ENCODE measurements around the gene RBMS1. TPM values are rescaled to one million over a fixed set of nuclear protein-coding genes. Genes with fewer than 3 reads are reported as not detected.

RBMS1 gene
- total RNA-seq, 1 experiment from 2014 or later: 86.6 TPM

DNA sequence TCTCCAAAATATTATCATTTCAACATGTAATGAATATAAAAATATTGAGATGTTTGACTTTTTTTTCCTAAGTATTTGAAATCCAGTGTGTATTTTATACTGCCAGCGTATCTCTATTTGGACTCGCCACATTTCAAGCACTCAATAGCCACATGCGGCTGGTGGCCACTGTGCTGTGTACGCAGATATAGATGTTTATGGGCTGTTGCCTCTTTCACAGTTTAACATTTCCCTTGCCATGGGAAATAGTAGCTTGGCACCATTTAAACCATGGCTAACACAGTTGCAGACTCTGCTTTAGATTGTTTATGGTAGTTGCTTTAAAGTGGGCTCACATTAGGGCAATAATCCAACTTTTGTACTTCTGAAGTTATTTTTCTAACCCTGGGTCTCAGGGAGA, 157.0 kb downstream of the RBMS1 start:
- no peaks in the 10 kb centered on the region; the same call in 1 of the 2 replicates for H3K36me3 ChIP-seq
- H3K4me1 ChIP-seq: 0 out of 2 replicates have a peak, but pooled peaks cover 5% of the 10 kb centered on the region
- H3K27me3 ChIP-seq: no peaks in the 10 kb centered on the region
- no peaks in the 10 kb centered on the region for H3K9me3 ChIP-seq (replicated peaks)
- H3K27ac ChIP-seq: no peak overlapping the region
- no peak overlapping the region for H3K4me3 ChIP-seq
- DNase-seq: no peak

DNA sequence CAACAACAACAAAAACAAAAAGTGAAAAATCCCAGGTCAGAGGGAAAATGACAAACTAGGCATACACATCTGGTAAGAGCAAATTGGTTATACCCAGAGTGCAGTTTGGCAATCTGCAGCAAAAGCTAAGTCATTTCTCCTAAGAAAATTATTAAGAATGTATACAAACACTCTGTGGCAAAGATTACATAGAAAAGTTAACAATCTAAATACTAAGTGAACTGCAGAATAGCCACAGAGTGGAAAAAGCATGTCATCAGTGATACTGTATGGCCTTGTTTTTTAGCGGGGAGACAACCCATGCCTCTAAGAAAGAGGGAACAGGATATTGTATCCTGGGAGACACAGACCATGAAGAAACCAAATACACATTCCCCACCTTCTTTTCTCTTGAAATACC, 157.5 kb downstream of the RBMS1 start:
- Histone ChIP-seq H3K4me3 (no peak overlapping the region), H3K4me1 (0 out of 2 replicates have a peak, but pooled peaks cover 5% of the 10 kb centered on the region), H3K27me3 (no peaks in the 10 kb centered on the region), H3K9me3 (replicated peaks) (no peaks in the 10 kb centered on the region), H3K36me3 (no peaks in the 10 kb centered on the region; the same call in 1 of the 2 replicates), H3K27ac (no peak overlapping the region)
- no peak for DNase-seq

DNA sequence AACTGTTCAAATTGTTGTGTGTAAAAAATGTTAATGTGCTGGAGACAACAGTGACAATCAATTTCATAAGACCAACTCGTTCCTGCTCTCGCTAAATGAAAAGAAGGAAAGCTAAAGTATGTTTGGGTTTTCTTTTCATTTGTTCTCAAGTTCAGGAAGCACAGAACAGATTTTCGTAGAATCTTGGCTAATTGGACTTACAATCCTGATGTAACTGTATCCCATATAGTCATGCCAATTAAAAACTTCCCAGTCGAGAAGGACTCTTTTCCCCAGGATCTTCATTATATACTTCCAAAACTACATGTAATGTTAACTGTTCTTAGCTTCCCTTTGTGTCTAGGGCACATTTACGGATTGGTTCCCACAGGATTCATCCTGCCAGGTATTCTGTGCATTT, 158.2 kb downstream of the RBMS1 start:
- no peaks in the 10 kb centered on the region for H3K9me3 ChIP-seq (replicated peaks)
- no peaks in the 10 kb centered on the region for H3K27me3 ChIP-seq
- no peaks in the 10 kb centered on the region; the same call in 1 of the 2 replicates for H3K36me3 ChIP-seq
- H3K27ac ChIP-seq: no peak overlapping the region
- no peak overlapping the region for H3K4me3 ChIP-seq
- H3K4me1 ChIP-seq: 0 out of 2 replicates have a peak, but pooled peaks cover 5% of the 10 kb centered on the region
- DNase-seq: no peak

DNA sequence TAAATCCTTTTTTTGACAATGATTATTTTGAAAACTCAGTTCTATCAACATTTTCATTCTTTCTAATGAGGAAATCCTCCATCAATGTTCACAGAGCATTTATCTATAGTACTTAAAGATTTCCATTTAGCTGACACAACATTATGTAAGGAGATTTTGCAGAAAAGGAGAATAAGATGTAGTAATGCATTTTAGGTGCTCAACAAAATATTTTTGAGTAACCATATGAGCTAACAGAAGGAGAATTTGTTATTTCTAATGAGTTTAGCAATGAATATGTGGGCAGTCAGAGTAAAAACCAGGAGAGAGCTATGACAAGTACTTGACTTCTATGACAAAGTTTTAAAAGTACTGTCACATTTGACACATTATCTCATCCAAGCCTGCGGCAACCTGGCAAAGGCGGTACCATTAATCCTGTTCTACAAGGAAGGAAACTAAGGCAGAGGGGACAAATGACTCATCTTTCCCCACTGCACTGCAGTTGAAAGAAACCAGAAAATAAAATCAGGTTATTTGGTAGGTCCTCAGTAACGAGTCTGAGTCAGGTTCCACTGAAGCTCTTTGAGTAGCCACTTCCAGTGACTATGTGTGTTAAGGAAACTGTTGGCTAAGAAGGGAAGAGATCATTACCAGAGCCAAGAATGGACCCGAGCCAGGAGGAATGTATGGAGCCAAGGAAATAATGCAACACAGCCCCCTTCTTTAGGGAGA, 159.4 kb downstream of the RBMS1 start:
- no peak overlapping the region for H3K4me3 ChIP-seq
- H3K27ac ChIP-seq: no peak overlapping the region
- H3K27me3 ChIP-seq: no peaks in the 10 kb centered on the region
- H3K4me1 ChIP-seq: 0 out of 2 replicates have a peak, but pooled peaks cover 5% of the 10 kb centered on the region
- DNase-seq: no peak
- H3K9me3 ChIP-seq (replicated peaks): no peaks in the 10 kb centered on the region
- no peaks in the 10 kb centered on the region for H3K36me3 ChIP-seq

DNA sequence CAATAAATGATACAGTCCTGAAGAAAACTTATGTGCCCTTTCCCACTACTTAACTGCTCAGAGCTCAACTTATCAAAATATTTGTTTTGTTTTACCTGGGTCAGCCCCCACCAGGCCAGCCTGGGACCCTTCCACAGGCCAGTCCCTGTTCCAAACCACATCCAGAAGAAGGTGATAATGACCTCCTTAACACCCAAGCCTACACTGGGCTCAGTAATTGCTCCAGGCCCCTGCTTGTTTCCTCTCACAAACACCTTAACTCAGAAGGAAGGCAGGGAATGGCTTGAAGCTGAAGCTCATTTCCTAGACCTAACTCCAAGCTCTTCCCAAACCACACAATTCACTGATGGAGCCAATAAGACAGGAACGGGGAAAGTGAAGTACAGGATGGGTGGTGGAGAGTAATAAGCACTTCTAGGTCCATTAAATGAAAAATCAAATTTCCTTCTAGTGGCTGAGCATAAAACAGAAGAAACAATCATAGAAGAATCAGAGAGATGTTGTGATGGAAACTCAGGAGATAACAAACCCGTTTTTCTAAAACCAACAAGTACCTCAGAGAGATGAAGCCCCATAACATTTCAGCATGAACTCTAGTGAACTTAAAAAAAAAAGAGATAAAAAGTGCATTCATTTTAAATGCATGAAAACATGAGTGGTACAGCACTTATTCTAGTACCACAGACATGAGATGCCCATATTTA, 160.1 kb downstream of the RBMS1 start:
- H3K9me3 ChIP-seq (replicated peaks): no peaks in the 10 kb centered on the region
- no peaks in the 10 kb centered on the region for H3K27me3 ChIP-seq
- no peak overlapping the region for H3K27ac ChIP-seq
- H3K4me1 ChIP-seq: 0 out of 2 replicates have a peak, but pooled peaks cover 5% of the 10 kb centered on the region
- no peak for DNase-seq
- H3K4me3 ChIP-seq: no peak overlapping the region
- H3K36me3 ChIP-seq: no peaks in the 10 kb centered on the region

DNA sequence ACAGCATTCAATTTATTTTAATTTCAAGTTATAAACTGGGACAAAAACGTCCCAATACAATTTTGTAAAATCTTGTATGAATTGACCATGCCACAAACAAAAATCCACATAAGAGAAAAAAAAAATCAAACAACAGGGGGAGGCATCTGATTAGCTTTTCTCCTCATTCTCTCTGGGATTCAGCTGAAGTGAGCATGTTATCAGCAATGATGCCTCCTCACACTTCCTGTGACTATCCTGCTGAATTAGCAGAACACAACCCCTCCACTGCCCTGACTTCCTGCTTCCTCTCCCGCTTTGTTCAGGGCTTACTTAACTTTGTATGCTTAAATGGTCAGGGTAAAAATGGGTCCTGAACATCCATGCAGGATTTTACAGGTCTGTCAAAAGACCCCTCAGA, 161.3 kb downstream of the RBMS1 start:
- no peak overlapping the region for H3K4me3 ChIP-seq
- no peaks in the 10 kb centered on the region for H3K27me3 ChIP-seq
- no peaks in the 10 kb centered on the region for H3K9me3 ChIP-seq (replicated peaks)
- H3K4me1 ChIP-seq: 0 out of 2 replicates have a peak, but pooled peaks cover 5% of the 10 kb centered on the region
- DNase-seq: peak in 1 of 2 experiments; percentile 26
- H3K27ac ChIP-seq: no peak overlapping the region
- H3K36me3 ChIP-seq: no peaks in the 10 kb centered on the region

DNA sequence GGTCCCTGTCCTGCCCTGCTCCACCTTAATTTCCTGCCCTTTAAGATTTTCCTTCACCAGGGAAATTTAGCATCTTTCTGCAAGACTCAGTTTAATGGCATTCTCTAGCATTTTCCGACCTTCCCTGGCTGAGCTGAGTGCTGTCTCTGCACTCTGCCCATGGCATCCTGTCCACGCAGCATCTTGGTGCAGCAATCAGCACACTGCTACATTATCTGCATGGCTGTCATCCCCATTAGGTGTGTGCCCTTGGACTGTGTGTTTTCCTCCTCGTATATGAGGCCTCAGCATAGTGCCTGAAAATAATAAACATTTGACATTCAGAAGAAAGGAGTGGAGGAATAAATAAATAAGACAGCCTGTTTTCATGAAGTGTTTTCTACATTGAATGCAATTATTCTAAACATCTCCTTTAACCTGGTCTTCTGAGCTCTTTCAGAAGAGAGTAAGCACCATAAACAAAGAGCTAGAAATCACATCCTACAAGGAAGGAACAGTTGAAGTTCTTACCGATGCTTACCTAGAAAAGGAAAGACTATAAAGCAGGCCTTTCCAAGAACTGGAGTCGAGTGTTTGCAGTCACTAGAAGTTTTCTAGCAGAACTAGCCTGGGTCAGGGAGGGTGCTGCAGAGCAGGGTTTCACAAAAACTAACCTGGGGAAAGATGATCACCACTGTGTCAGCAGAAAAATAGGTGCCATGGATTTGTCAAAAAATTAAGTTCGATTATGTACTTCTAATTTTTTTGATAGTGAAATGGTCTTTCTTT, 162.2 kb downstream of the RBMS1 start:
- Histone ChIP-seq H3K27me3 (no peaks in the 10 kb centered on the region), H3K36me3 (no peaks in the 10 kb centered on the region), H3K4me1 (0 out of 2 replicates have a peak, but pooled peaks cover 5% of the 10 kb centered on the region), H3K4me3 (no peak overlapping the region), H3K9me3 (replicated peaks) (no peaks in the 10 kb centered on the region), H3K27ac (no peak overlapping the region)
- DNase-seq: no peak

DNA sequence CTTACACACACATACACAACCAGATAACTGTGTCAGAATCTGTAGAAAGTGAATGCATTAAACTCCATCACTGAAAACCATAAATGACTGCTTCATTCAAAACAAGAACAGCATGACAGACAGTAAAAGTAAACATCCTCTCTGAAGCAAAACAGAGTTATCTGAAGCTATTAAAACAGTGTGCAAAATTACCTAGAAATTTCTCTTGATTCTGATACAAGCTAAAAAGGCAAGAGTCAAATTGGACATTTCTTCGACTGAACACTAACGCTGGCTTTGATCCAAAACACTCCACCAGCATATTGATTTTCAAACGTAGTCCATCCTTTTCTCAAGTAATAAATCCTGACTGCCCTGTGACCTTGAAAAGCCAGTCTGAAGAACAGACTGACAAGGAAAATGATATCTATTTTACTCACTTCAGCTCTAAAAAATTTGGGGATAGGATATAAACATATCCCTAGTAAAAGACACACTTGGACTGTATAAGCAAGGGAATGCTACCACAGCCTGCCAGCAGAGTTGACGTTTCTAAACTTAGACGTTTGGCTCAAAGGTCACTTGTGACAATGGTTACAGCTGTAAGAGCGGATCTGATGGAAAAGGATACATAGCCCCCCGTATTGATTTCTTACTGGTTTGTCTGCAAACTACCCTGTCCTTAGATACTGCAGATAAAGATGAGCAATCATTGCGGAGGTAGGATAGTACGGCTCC, 164.6 kb downstream of the RBMS1 start:
- H3K4me1 ChIP-seq: no peaks in the 10 kb centered on the region

DNA sequence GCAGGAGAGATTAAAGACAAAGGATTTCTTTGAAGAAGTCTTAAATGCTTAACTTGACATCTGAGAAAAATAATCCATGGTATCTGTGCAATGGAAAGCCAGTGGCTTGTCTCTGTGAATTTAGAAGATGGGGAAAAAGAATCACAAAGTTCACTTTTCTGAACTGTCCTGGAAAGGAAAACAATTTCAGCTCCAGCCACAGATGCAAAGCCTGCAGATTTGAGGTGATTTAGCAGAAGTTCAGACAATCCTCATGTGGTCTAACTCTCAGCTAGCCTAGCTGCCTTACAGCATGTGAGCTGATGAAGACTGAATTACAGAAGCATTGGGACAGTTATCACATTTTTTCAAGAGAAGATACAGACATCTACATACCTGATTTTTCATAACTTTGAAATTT, 166.8 kb downstream of the RBMS1 start:
- H3K4me1 ChIP-seq: no peaks in the 10 kb centered on the region

More for the DNA sequence above, 164.6 kb downstream of the RBMS1 start:
- Histone ChIP-seq H3K9me3 (replicated peaks) (no peaks in the 10 kb centered on the region), H3K27me3 (no peaks in the 10 kb centered on the region), H3K4me3 (no peak overlapping the region), H3K27ac (no peak overlapping the region), H3K36me3 (no peaks in the 10 kb centered on the region)
- DNase-seq: no peak

DNA sequence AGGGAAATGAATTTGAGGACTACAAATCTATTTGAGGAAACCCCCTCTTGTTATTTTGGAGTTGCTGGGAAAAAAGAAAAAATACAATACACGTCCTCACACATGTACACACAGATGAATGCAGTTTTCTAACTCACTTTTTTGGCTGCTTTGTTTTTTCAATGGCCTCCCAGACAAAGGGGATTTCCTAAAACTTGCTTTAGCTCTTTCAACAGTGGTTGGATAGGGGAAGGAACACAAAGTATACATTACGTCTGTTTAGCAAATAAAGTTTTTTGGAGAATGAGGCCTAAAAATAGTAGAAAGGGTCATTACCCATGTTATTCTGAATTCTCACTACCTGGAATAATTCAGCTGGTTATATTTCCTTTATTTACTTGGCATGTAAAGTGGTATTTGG, 168.2 kb downstream of the RBMS1 start:
- Histone ChIP-seq H3K9me3 (replicated peaks) (no peaks in the 10 kb centered on the region), H3K36me3 (no peaks in the 10 kb centered on the region), H3K4me1 (no peaks in the 10 kb centered on the region), H3K27me3 (no peaks in the 10 kb centered on the region), H3K4me3 (no peak overlapping the region), H3K27ac (no peak overlapping the region)
- DNase-seq: no peak

More for the DNA sequence above, 166.8 kb downstream of the RBMS1 start:
- Histone ChIP-seq H3K27me3 (no peaks in the 10 kb centered on the region), H3K36me3 (no peaks in the 10 kb centered on the region), H3K9me3 (replicated peaks) (no peaks in the 10 kb centered on the region), H3K27ac (no peak overlapping the region), H3K4me3 (no peak overlapping the region)
- no peak for DNase-seq

DNA sequence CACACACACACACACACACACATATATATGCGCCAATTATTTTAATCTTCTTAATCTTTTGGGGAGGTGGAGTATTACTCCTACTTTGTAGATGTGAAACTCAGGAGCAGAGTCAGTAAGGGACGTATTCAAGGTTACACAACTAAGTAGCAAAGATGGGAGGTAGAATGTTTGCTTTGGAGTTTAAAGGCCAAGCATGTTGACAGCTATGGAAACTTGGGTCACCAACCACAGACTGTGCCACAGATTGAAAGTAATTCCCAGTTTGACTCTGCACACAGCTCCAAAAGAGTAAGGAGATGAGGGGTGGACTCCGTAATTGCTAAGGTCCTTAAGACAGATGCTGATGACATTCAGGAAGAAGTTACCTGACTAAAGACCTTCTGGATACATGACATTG, 168.7 kb downstream of the RBMS1 start:
- Histone ChIP-seq H3K27ac (no peak overlapping the region), H3K36me3 (no peaks in the 10 kb centered on the region), H3K27me3 (no peaks in the 10 kb centered on the region), H3K4me3 (no peak overlapping the region), H3K4me1 (no peaks in the 10 kb centered on the region), H3K9me3 (replicated peaks) (no peaks in the 10 kb centered on the region)
- DNase-seq: no peak

DNA sequence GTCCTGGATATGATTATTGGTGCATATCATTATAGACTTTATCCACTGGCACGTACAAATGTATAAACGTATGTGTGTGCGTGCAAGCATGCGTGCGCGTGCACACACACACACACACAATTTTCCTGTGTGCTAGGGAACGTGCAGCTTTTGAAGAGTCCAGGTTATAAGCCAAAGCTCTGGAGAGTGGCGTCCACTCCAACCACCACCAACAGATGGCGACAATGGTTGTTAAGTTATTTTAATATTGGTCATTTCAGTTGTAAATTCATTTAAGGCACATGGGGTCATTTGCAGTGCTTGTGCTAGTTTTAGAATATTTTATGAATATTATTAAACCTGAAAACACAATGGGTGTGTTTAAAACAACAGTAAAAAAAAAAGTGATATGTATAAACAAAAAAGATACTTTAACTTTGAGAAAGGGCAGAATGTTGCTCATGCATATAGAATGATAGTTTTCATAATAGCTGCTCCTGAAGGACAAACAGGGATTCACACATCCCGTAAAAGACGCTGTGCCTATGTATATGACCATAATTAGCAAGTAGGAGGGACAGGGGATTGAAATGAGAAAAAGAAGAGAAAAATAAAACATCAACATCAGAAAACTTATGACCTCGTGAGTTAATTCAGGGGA, 169.3 kb downstream of the RBMS1 start:
- H3K9me3 ChIP-seq (replicated peaks): no peaks in the 10 kb centered on the region
- peak; percentile 39 to 69 for DNase-seq

DNA sequence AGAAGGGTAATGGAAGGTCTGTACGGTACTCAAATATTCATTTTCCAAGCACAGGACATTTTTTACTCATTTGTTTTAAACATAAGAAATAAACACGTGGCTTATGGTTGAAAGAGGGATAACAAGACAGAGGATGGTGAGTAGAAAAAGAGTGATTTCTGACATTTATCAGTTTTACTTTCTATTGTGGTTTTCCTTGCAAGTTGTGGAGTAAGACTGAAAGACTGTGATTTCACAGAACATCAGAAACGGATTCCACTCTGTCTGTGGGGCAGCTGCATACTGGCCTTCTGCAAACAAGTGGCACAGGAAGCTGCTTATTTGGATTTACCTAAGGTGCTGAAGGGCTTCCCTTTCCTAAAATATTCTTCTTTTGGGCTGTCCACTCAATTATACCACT, 171.3 kb downstream of the RBMS1 start:
- no peaks in the 10 kb centered on the region for H3K27me3 ChIP-seq
- no peak overlapping the region for H3K27ac ChIP-seq
- H3K4me3 ChIP-seq: no peak overlapping the region
- H3K4me1 ChIP-seq: no peaks in the 10 kb centered on the region
- no peaks in the 10 kb centered on the region for H3K9me3 ChIP-seq (replicated peaks)
- H3K36me3 ChIP-seq: no peaks in the 10 kb centered on the region
- no peak for DNase-seq

More for the DNA sequence above, 169.3 kb downstream of the RBMS1 start:
- Histone ChIP-seq H3K27me3 (no peaks in the 10 kb centered on the region), H3K27ac (no peak overlapping the region), H3K36me3 (no peaks in the 10 kb centered on the region), H3K4me1 (no peaks in the 10 kb centered on the region), H3K4me3 (no peak overlapping the region)

DNA sequence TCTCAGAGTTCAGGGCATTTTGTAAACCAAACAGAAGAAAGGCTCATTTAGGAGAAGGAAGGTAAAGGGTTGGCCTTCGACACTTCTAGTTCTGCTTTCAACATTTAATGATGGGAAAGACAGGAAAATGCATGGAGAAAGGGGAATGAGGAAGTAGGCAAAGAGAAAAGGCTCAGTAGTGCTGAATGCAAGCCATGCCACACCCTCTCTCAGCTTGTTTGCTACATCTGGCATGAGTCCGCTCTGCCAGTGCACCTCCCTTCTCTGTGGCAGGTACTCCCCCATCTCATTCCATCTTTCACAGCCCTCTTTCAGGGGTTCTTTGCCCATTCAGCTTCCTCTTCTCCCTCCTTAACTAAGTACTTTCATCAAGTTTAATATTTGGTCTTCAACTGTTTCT, 172.6 kb downstream of the RBMS1 start:
- no peak for DNase-seq
- no peaks in the 10 kb centered on the region for H3K27me3 ChIP-seq
- no peaks in the 10 kb centered on the region for H3K4me1 ChIP-seq
- no peak overlapping the region for H3K27ac ChIP-seq
- no peak overlapping the region for H3K4me3 ChIP-seq
- H3K9me3 ChIP-seq (replicated peaks): no peaks in the 10 kb centered on the region
- H3K36me3 ChIP-seq: no peaks in the 10 kb centered on the region
